Measurements from ENCODE around the gene ZNF783. TPM values are rescaled to one million over a fixed set of nuclear protein-coding genes. Genes with fewer than 3 reads are reported as not detected.
"Not testable (repeated sequence)": the region's sequence is repeated elsewhere in the genome, so short reads cannot be mapped to it uniquely, and the experiment has no call there.

ZNF783 gene
- total RNA-seq, 1 donor from 2014 or later, result 19.5 TPM

DNA sequence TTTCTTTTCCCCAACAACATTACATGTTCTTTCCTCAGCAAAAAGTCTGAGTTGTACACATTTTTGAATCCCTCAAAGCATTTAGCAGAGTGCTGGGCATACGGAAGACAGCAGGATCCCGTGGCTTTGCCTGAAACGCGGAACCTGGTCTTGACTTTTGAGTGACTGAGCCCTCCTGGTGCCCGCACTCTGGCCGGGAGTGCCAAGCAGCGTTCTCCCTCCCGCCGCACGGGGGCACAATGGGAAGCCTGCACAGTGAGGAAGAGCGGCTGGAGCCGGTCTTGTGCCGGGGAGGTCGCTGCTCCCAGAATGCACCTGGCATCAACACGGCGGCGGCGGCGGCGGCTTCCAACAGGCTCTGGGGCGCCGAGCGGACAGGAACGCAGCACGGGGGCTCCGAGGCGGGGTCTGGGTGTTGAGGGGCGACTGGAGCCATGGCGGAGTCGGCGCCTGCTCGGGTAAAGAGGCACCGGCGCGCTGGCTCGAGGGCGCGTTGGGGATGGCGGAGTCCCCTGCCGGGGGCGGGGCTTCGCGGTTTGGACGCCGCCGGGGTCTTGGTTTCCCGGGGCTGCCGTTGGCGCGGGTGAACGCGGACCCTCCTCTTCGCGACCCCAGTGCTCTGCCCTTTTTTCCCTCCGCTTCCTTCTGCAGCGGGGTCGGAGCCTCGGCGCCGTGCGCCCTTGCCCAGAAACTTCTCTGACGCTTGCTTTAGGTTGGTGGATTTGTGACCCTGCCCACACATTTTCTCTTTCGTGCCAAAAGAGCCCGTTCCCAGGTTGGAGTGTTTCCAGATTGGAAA lies 22.5 kb upstream of the ZNF783 start, which contains the start of gene ZNF212:
Gene ZNF212 (plus strand): TSS at position 307 of the 799 bp plus-strand sequence. CDS start 128 bp downstream, at position 435.
- intact Hi-C loops (cut with micrococcal nuclease), result loop anchor here (1.0 to 2.0 kb wide), 8 partner anchors 23 to 385 kb away; partner anchors contain the start of genes ZNF398, ZNF425, ZNF746 and ZNF783

- intact Hi-C loops (cut with micrococcal nuclease), result no loop called here
These were observed 21.4 kb upstream of the ZNF783 start for GRCh38 chr7:149240637-149241036.

DNA sequence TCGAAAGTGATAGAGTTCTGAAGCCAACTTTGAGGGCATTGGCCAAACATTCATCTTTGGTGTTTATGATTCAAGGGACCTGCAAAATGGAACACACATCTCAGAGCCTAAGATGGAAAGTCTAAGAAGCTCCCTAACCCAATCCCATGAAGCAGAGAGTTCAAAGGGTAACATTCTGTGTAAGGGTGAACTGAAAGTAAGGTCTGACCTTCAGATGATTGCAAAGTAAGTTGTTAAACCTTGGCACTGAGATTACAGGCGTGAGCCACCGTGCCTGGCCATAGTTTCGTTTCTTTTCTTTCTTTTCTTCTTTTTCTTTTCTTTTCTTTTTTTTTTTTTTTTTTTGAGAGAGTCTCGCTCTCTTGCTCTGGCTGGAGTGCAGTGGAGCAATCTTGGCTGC lies 20.3 kb upstream of the ZNF783 start:
- intact Hi-C loops (cut with micrococcal nuclease), result no loop called here

- intact Hi-C loops (cut with micrococcal nuclease), result no loop called here
These were observed 16.8 kb upstream of the ZNF783 start for GRCh38 chr7:149245244-149245643.

DNA sequence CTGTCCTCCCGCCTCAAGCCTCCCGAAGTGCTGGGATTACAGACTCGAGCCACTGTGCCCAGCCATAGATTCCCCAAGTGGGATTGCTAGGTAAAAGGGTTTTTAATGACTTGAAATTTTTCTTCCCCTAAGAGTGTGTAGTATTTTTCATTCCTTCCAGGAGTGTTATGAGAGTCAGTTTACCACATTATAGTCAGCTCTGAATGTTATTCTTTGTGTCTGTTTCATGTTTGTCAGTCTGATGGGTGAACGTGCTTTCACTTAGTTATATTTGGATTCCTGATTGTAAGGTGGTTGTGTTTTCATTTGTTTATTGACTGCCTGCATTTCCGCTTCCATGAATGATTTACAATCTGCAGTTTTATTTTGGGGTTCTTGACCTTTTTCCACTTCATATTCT lies 16.3 kb upstream of the ZNF783 start:
- intact Hi-C loops (cut with micrococcal nuclease), result no loop called here

GRCh38 chr7:149248777-149249176 lies 13.2 kb upstream of the ZNF783 start:
- intact Hi-C loops (cut with micrococcal nuclease), result no loop called here

- intact Hi-C loops (cut with micrococcal nuclease), result not testable (repeated sequence)
These were observed 11.8 kb upstream of the ZNF783 start for GRCh38 chr7:149250151-149250550.

DNA sequence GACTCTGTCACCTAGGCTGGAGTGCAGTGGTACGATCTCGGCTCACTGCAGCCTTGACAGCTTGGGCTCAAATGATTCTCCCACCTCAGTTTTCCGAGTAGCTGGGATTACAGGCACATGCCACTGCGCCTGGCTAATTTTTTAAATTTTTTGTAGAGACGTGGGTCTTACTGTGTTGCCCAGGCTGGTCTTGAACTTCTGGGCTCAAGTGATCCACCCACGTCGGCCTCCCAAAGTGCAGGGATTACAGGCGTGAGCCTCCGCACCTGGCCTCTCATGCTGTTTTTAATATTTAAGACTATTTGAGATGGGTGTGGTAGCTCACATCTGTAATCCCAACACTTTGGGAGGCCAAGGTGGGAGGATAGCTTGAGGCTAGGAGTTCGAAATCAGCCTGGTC lies 10.5 kb upstream of the ZNF783 start:
- intact Hi-C loops (cut with micrococcal nuclease), result not testable (repeated sequence)

GRCh38 chr7:149252378-149252777 lies 9.6 kb upstream of the ZNF783 start:
- intact Hi-C loops (cut with micrococcal nuclease), result no loop called here

DNA sequence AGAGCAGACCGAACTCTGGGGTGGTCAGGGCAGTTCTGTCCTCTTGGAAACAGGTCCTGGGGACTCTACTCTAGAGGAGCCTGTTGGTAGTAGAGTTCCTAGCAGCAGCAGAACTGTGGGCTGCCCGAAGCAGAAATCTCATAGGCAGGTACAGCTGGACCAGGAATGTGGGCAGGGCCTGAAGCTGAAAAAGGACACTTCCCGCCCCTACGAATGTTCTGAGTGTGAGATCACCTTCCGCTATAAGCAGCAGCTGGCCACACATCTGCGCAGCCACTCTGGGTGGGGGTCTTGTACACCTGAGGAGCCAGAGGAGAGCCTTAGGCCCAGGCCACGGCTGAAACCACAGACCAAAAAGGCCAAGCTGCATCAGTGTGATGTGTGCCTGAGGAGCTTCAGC lies 8.3 kb upstream of the ZNF783 start:
- intact Hi-C loops (cut with micrococcal nuclease), result no loop called here

- intact Hi-C loops (cut with micrococcal nuclease), result no loop called here
These were observed 7.7 kb upstream of the ZNF783 start for GRCh38 chr7:149254181-149254858.

- intact Hi-C loops (cut with micrococcal nuclease), result no loop called here
These were observed 6.8 kb upstream of the ZNF783 start for GRCh38 chr7:149255174-149255573.

DNA sequence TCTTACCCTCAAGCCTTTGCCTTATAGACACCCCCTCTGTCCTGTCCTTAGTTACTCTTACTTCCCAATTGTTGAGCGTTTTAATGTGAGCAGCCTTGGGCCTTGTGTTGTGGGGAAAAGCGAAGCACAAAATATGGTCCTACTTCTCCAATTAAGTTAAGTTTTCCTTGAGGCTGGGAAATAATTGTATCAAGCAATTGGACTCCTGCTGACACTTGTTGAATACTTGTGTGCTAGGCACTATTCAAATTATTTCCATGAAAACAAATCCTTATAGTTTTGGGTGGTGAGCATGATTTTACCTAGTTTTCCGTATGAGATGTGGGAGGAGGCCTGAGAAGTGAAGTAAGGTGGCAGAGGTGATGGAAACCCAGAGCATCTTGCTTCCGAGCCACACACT lies 5.4 kb upstream of the ZNF783 start:
- intact Hi-C loops (cut with micrococcal nuclease), result no loop called here

DNA sequence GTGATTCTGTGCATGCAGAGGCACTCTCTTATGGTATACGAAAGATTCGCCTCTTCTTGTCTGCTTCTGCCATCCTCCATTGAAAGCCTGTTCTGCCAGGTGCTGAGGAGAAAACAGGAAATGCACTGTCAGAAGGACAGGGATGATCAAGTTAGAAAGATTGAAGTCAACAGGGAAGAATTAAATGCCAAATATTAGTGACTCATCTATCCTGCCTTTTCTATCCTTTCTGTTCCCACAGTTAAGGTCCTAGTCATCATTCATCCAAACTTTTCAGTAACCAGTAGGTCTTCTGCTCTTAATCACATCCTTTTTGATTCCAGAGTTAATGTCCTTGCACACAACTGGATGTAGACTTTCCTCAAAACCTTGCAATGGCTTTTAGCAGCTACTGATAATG lies 4.8 kb upstream of the ZNF783 start:
- intact Hi-C loops (cut with micrococcal nuclease), result no loop called here

DNA sequence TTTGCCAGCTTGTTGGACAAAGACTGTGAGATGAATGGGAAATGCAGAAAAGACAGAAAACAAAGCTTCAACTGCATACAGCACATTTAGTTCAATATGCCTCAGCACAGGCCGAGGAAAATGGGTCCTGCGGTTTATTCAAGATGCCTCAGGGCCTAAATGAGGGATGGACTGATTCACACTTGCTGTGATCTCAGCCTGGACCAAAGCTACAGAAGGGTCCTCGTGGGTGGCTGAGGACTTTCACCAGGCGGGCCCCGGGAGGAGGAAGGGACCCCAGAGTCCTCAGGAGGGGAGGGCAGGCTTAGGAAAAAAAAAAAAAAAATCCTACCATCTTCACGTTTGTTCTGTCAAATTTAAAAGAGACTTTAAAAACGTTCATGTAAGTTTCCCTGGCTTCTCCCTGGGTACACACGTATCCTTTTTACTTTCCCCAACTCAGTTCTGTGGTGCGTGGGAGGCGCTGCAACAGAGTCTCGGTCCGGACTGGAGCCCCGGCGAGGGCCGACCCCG lies 624 bp upstream of the ZNF783 start:
- intact Hi-C loops (cut with micrococcal nuclease), result no loop called here

DNA sequence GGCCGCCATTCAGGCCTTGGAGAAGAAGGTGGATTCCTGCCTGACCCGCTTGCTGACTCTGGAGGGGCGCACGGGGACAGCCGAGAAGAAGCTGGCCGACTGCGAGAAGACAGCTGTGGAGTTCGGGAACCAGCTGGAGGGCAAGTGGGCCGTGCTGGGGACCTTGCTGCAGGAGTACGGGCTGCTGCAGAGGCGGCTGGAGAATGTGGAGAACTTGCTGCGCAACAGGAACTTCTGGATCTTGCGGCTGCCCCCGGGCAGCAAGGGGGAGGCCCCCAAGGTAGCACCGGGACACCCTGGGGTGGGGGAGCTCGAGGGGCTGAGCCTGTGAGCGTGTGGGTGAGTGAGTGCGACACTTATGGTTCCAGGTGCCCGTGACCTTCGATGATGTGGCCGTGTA lies 4.5 kb downstream of the ZNF783 start:
- intact Hi-C loops (cut with micrococcal nuclease), result no loop called here

DNA sequence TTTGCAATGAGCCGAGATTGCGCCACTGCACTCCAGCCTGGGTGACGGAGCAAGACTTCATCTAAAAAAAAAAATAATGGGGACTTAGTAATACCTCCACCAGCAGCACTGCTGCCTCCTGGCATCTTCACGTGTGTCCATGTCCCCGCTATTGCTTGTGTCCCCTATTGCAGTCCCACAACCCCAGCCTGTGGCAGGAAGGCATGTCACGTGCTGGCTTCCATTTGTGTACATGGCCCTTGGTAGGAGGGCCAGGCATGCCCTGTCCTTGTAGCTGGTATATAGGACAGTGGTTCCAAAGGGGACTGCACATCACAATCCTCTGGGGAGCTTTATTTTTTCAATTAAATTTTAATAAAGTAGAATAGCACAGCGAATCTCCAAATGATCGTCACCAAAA lies 5.7 kb downstream of the ZNF783 start:
- intact Hi-C loops (cut with micrococcal nuclease), result no loop called here

DNA sequence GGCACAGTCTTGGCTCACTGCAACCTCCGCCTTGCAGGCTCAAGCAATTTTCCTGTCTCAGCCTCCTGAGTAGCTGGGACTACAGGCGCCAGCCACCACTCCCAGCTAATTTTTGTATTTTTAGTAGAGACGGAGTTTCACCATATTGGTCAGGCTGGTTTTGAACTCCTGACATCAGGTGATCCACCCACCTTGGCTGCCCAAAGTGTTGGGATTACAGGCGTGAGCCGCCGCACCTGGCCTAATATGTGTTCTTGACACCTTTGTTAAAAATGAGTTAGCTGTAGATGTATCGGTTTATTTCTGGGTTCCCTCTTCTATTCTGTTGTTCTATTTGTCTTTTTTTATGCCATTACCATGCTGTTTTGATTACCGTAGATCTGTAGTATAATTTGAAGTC lies 12.4 kb downstream of the ZNF783 start:
- intact Hi-C loops (cut with micrococcal nuclease), result not testable (repeated sequence)

GRCh38 chr7:149277871-149278270 lies 15.9 kb downstream of the ZNF783 start:
- intact Hi-C loops (cut with micrococcal nuclease), result no loop called here

- intact Hi-C loops (cut with micrococcal nuclease), result no loop called here
These were observed 16.4 kb downstream of the ZNF783 start for GRCh38 chr7:149278396-149278795.

DNA sequence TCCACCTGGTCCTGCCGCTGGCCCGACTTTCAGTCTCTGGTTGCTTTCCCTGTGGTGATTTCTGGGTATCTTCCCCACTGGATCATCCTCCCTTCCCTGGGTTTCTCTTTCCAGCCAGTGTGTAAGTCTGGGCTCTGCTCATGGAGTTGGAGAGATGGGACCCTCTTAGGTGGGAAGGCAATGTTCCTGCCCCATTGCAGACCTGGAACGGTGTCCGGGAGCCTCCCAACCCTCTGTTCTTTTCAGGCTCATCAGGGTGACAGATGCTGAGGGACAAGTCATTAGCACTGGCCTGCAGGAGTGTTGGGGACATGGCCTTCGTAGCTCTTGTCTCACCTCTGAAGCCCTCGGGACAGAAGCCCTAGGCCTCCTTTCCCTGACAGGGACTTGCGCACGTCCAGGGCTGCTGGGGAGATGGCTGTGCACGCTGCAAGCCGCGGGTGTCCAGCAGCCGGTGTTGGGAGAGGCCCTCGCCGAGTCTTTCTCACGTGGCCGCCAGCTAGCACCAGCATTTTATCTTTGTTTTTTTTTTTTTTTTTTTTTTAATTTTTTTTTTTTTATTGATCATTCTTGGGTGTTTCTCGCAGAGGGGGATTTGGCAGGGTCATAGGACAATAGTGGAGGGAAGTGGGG lies 17.2 kb downstream of the ZNF783 start:
- intact Hi-C loops (cut with micrococcal nuclease), result no loop called here

- intact Hi-C loops (cut with micrococcal nuclease), result loop anchor here (10.0 kb wide), 1 partner anchor 135 kb away; the partner anchor contains the start of gene ZNF398
These were observed 18.2 kb downstream of the ZNF783 start for GRCh38 chr7:149280151-149280550.

Data from T-helper 2 cell treated with Interferon-gamma antibody and Interleukin-4, amounts not matched to agents 100 ng/mL and 5 ng/mL, for 36 hours (primary cell).